Psoas muscle (tissue), 8 donors: ENCODE data around the gene ASAP2. TPM values are rescaled to one million over a fixed set of nuclear protein-coding genes. Genes with fewer than 3 reads are reported as not detected.
A peak's percentile ranks its signal among the peaks of the same experiment; 100 is the strongest.

Experiments
- ATAC-seq, 4 donors: fragments of 200-7000 bp; cut with Tn5 transposase; one replicate each; pipeline ENCODE4 v1.9.1; 2020; ENCODE audit warnings: moderate library complexity in 3 of 4, mild to moderate bottlenecking in 2 of 4
- DNase-seq, 2 donors: peaks; one replicate each; pipeline ENCODE4 v3.0.0-alpha.2; 2020
- H3K27ac ChIP-seq: fragments of 200-600 bp; one replicate; pipeline ENCODE4 v1.8.0; 2022
- H3K27me3 ChIP-seq, 3 donors: fragments of 200-600 bp in 1 of 3; one replicate each; pipeline versions ENCODE4 v1.6.1 to v1.8.0; 2013 to 2022; ENCODE audit warnings: low read length in 2 of 3, mild to moderate bottlenecking in 2 of 3, moderate library complexity in 1 of 3; ENCODE audit not compliant: insufficient read depth in 3 of 3
- H3K36me3 ChIP-seq, 2 donors: fragments of 200-600 bp in 1 of 2; one replicate each; pipeline versions ENCODE4 v1.6.1 to v1.8.0; 2013 to 2022; ENCODE audit warnings: low read depth in 1 of 2, mild to moderate bottlenecking in 1 of 2, moderate library complexity in 1 of 2; ENCODE audit not compliant: insufficient read depth in 1 of 2
- H3K4me1 ChIP-seq: fragments of 200-600 bp; one replicate; pipeline ENCODE4 v1.8.0; 2022
- H3K4me3 ChIP-seq: fragments of 200-600 bp; one replicate; pipeline ENCODE4 v1.8.0; 2022; ENCODE audit warnings: mild to moderate bottlenecking
- H3K9me3 ChIP-seq: fragments of 200-600 bp; one replicate; pipeline ENCODE4 v1.8.0; 2022
- CTCF ChIP-seq: fragments of 200-600 bp; IDR thresholded peaks from one replicate; pipeline ENCODE4 v1.8.0; 2022; ENCODE audit warnings: antibody characterized with exemption
- WGBS, 3 donors: extraction: QIAGEN DNeasy Blood & Tissue Kit; methylation state at CpG; one replicate each; pipeline versions ENCODE4 v1.1.6 to v1.1.7; 2013; 5-methylcytosine and 5-hydroxymethylcytosine counted together
- intact Hi-C, 2 donors: fragments of 100-400 bp; cut with DNase I; formaldehyde crosslinking; loops; one replicate each; pipeline versions ENCODE4 v1.11.0 to v1.14.2; 2022
- polyA plus RNA-seq, 3 donors: library from polyadenylated mRNA; stranded (reverse); fragments of 200-250 nt; gene quantifications; one replicate each; pipeline ENCODE4 v1.2.3, GENCODE V29; 2013
- total RNA-seq, 4 donors: library from RNA; stranded (reverse); fragmentation: NEBNext Ultra II Directional in 2 of 4; extraction: Animal tissue kit (Norgen Biotek cat#: 25700) in 2 of 4; gene quantifications; one replicate each; pipeline versions ENCODE4 v1.2.1 to v1.2.4, GENCODE V29; 2021 to 2023
- donor health status: healthy with polysubstance abuse.
- donor health status: DM: no; HTN: no; CAD: no; lungs with moderate emphysema.
- donor health status: Bipolar disorder and iron deficiency.
- donor health status: healthy.
- donor health status: DM: yes; HTN: yes; CAD: no.
- donor health status: DM: no; HTN: no; CAD: no.
- donor health status: DM: no; HTN: no; CAD: no.
- donor health status: DM: yes; HTN: yes; CAD: no.

The ASAP2 gene
- total and polyA plus RNA-seq, 7 donors, result 1.6 to 9.0 (median 3.3) TPM

- intact Hi-C loops, result no loop called here
- H3K9me3 ChIP-seq, result no peaks in the 10 kb centered on the region
- peaks cover 0 to 17% (median 0%) of the 10 kb centered on the region in 3 donors for H3K27me3 ChIP-seq
- no peak for DNase-seq
- no peak for ATAC-seq
- TF ChIP-seq CTCF, result no peak
- peak overlapping the region; percentile 17 for H3K27ac ChIP-seq
- H3K4me3 ChIP-seq, result no peak overlapping the region
- WGBS, 3 donors, result 83 to 92% (median 84%) methylated on average over 9 of the region's 9 CpGs
- no peaks in the 10 kb centered on the region for H3K36me3 ChIP-seq
- peaks cover 10% of the 10 kb centered on the region for H3K4me1 ChIP-seq
Measured at GRCh38 chr2:9212010-9212635, 5.5 kb downstream of the ASAP2 start.

- Histone ChIP-seq H3K9me3 (no peaks in the 10 kb centered on the region), H3K27ac (peak overlapping the region; percentile 31), H3K4me1 (peaks cover 10% of the 10 kb centered on the region), H3K36me3 (no peaks in the 10 kb centered on the region), H3K4me3 (no peak overlapping the region), H3K27me3 (peaks cover 0 to 10% (median 0%) of the 10 kb centered on the region in 3 donors)
- DNase-seq (no peak), ATAC-seq (peak in 1 of 4 donors; percentile 36)
- WGBS, 3 donors, result 52 to 58% (median 55%) methylated on average over 19 of the region's 19 CpGs
- no peak for TF ChIP-seq CTCF
- intact Hi-C loops, result no loop called here
Measured at GRCh38 chr2:9212661-9213411, 6.2 kb downstream of the ASAP2 start.

- Histone ChIP-seq H3K27ac (peak overlapping the region; percentile 31), H3K4me1 (peaks cover 10% of the 10 kb centered on the region), H3K36me3 (no peaks in the 10 kb centered on the region), H3K4me3 (no peak overlapping the region), H3K9me3 (no peaks in the 10 kb centered on the region), H3K27me3 (peaks cover 0 to 5% (median 0%) of the 10 kb centered on the region in 3 donors)
- WGBS, 3 donors, result 87 to 94% (median 89%) methylated on average over 2 of the region's 2 CpGs
- TF ChIP-seq CTCF, result no peak
- DNase-seq (no peak), ATAC-seq (no peak)
- intact Hi-C loops, result no loop called here
Measured at GRCh38 chr2:9213477-9214051, 7.0 kb downstream of the ASAP2 start.

- 86 to 89% (median 89%) methylated on average over 8 of the region's 8 CpGs for WGBS, 3 donors
- Histone ChIP-seq H3K9me3 (no peaks in the 10 kb centered on the region), H3K4me3 (no peak overlapping the region), H3K27me3 (no peaks in the 10 kb centered on the region), H3K36me3 (no peaks in the 10 kb centered on the region), H3K4me1 (peaks cover 10% of the 10 kb centered on the region), H3K27ac (no peak overlapping the region)
- no peak for TF ChIP-seq CTCF
- ATAC-seq (no peak), DNase-seq (no peak)
- intact Hi-C loops, result no loop called here
Measured at GRCh38 chr2:9214873-9215272, 8.3 kb downstream of the ASAP2 start.
